ENCODE measurements around the gene RAB15. TPM values are rescaled to one million over a fixed set of nuclear protein-coding genes. Genes with fewer than 3 reads are reported as not detected.

RAB15 gene
- total and polyA plus RNA-seq, 2 donors (not counting 3 experiments of a cell fraction or from before 2014, with no cell fraction given): 24.9 to 33.3 TPM

DNA sequence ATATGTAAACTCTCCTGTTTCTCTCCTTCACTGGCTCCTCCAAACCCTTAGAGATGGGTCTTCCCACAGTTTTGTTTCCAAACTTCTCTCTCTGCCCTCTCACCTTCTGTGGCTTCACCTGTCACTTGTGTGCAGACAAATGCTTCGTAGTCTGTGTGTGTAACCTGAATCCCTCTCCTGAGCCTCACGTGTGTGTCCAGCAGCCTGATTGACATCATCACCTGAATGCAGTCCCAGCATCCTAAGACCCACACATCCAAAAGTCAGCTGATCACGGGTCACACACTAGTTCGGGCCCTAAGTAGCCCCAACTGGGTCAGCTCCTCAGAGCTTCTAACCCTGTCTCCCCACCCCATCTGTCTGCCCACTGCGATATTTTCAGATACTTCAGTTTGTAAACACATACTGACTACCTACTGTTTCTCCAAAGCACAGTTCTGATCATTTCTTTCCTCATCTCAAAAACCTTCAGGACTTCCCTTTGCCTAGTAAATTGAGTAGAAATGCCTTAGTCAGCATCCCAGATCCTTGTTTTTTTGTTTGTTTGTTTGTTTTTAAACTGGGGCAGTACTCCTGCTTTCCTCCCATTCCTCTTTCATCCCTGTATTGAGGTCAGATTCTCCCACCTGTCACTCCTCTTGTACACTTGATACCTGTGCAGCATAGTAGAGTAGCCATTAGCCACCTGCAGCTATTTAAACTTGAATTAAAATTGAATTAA is 38.2 kb upstream of the RAB15 start:
- POLR2A ChIA-PET: no interaction called here
- Histone ChIP-seq H3K27me3 (ENCODE audit: control insufficient read depth in 2 of 2, insufficient read depth in 2 of 2, low read length in 2 of 2) (no peaks in the 10 kb centered on the region), H3K4me1 (ENCODE audit: control insufficient read depth, extremely low read depth, insufficient read depth, low read length) (no peaks in the 10 kb centered on the region), H4K20me1 (replicated peaks; ENCODE audit: control insufficient read depth, extremely low read depth, insufficient read depth, low read length) (no peaks in the 10 kb centered on the region), H3K36me3 (ENCODE audit: control insufficient read depth in 2 of 2, extremely low read depth in 1 of 2, insufficient read depth in 2 of 2, low read length in 2 of 2) (peaks cover 0 to 2% of the 10 kb centered on the region in 2 experiments), H3K27ac (ENCODE audit: insufficient read depth, low read depth, low read length) (no peak overlapping the region), H3K9me3 (replicated peaks; ENCODE audit: control insufficient read depth, insufficient read depth, low read length) (no peaks in the 10 kb centered on the region), H3K4me3 (replicated peaks in 1 of 3; ENCODE audit: insufficient read depth in 1 of 3, low read depth in 1 of 3, low read length in 3 of 3) (no peak overlapping the region), H3K79me2 (ENCODE audit: control insufficient read depth, insufficient read depth, low read length) (no peaks in the 10 kb centered on the region), H2AFZ (ENCODE audit: low read depth, low read length) (no peak overlapping the region), H3K9me1 (replicated peaks; ENCODE audit: control insufficient read depth, extremely low read depth, insufficient read depth, low read length) (no peaks in the 10 kb centered on the region), H3K4me2 (ENCODE audit: insufficient read depth, low read length) (no peak overlapping the region), H3K9ac (replicated peaks; ENCODE audit: extremely low read depth, insufficient read depth, low read length) (no peak overlapping the region)
- no peak for DNase-seq (ENCODE audit: low read depth, low spot score)
- dilution Hi-C loops (cut with MboI; ENCODE audit: extremely low pct_ligation_motif_present, low sequenced_read_pairs): no loop called here
- no TSS peak for BruUV-seq (replicated peaks)
- TF ChIP-seq JUN (IDR thresholded peaks at IDR 0.05; ENCODE audit: borderline replicate concordance, insufficient read depth, insufficient read length, low read depth) (no peak), FOS (IDR thresholded peaks at IDR 0.05; ENCODE audit: borderline replicate concordance, insufficient read depth, low read length) (no peak), POLR2AphosphoS5 (IDR thresholded peaks at IDR 0.05; ENCODE audit: insufficient read depth, low read depth, low read length) (no peak), GATA2 (IDR thresholded peaks at IDR 0.05; ENCODE audit: insufficient read depth, insufficient read length, low read depth, low read length) (no peak), MYC (IDR thresholded peaks at IDR 0.05; ENCODE audit: low read depth, low read length) (no peak), POLR2A (IDR thresholded peaks at IDR 0.05; ENCODE audit: low read depth, low read length) (no peak)
- TF ChIP-seq, protein P1, sequence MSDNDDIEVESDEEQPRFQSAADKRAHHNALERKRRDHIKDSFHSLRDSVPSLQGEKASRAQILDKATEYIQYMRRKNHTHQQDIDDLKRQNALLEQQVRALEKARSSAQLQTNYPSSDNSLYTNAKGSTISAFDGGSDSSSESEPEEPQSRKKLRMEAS (IDR thresholded peaks at IDR 0.05; ENCODE audit: insufficient read depth, insufficient read length): no peak
- TF ChIP-seq, protein P2, sequence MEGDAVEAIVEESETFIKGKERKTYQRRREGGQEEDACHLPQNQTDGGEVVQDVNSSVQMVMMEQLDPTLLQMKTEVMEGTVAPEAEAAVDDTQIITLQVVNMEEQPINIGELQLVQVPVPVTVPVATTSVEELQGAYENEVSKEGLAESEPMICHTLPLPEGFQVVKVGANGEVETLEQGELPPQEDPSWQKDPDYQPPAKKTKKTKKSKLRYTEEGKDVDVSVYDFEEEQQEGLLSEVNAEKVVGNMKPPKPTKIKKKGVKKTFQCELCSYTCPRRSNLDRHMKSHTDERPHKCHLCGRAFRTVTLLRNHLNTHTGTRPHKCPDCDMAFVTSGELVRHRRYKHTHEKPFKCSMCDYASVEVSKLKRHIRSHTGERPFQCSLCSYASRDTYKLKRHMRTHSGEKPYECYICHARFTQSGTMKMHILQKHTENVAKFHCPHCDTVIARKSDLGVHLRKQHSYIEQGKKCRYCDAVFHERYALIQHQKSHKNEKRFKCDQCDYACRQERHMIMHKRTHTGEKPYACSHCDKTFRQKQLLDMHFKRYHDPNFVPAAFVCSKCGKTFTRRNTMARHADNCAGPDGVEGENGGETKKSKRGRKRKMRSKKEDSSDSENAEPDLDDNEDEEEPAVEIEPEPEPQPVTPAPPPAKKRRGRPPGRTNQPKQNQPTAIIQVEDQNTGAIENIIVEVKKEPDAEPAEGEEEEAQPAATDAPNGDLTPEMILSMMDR (IDR thresholded peaks at IDR 0.05; ENCODE audit: extremely low read depth in 1 of 2, insufficient read depth in 1 of 2, low read depth in 1 of 2, low read length in 2 of 2): no peak
- FAIRE-seq: no peak
- CTCF ChIA-PET: interaction anchor here (1.3 kb wide), 1 partner anchor 10 kb away, joined by 5 read pairs; no protein-coding TSS in a partner anchor
- intact Hi-C loops (cut with micrococcal nuclease): no loop called here

Measured in endothelial cell of umbilical vein (primary cell).